SK-N-SH (cell line): ENCODE results near the gene PYCR2.

Experiments used
- EP300 ChIP-seq, 2 experiments: IDR thresholded peaks; 2 replicates each; pipeline versions ENCODE4 v1.4.0 to v1.6.1; 2012; ENCODE audit warnings: borderline replicate concordance in 1 of 2, low read depth in 1 of 2, low read length in 1 of 2
- MEF2A ChIP-seq: IDR thresholded peaks from 2 replicates; pipeline ENCODE4 v1.4.0; 2012; ENCODE audit warnings: low read depth, borderline replicate concordance
- MXI1 ChIP-seq: IDR thresholded peaks from 2 replicates; pipeline ENCODE4 v1.6.1; 2012; ENCODE audit warnings: mild to moderate bottlenecking, low read depth, low read length, improper control_type of control experiment
- POLR2AphosphoS5 ChIP-seq: IDR thresholded peaks from 2 replicates; pipeline ENCODE4 v1.6.1; 2012; ENCODE audit warnings: low read depth, low read length
- RXRA ChIP-seq: IDR thresholded peaks from 2 replicates; pipeline ENCODE4 v1.4.0; 2012; ENCODE audit warnings: low read depth, mild to moderate bottlenecking, borderline replicate concordance
- SMC3 ChIP-seq: IDR thresholded peaks from 2 replicates; pipeline ENCODE4 v1.6.1; 2012; ENCODE audit warnings: low read depth, low read length, improper control_type of control experiment
- USF2 ChIP-seq: fragments of 150-350 bp; IDR thresholded peaks from 2 replicates; pipeline ENCODE4 v1.6.1; 2017; ENCODE audit warnings: antibody characterized with exemption, low read length, low read depth, borderline replicate concordance
- YY1 ChIP-seq: IDR thresholded peaks from 2 replicates; pipeline ENCODE4 v1.4.0; 2012; ENCODE audit warnings: low read depth, mild to moderate bottlenecking
- TF ChIP-seq, protein P1 (sequence below): fragments of 200-600 bp; sonication (generic); IDR thresholded peaks from 2 replicates; pipeline ENCODE4 v1.6.1; 2017; ENCODE audit warnings: antibody characterized with exemption, mild to moderate bottlenecking, moderate library complexity
- TF ChIP-seq, protein P2 (sequence below): IDR thresholded peaks from 2 replicates; pipeline ENCODE4 v1.4.0; 2012; ENCODE audit warnings: low read depth, borderline replicate concordance
- TF ChIP-seq, protein P3 (sequence below): IDR thresholded peaks from 2 replicates; pipeline ENCODE4; 2012

DNA sequence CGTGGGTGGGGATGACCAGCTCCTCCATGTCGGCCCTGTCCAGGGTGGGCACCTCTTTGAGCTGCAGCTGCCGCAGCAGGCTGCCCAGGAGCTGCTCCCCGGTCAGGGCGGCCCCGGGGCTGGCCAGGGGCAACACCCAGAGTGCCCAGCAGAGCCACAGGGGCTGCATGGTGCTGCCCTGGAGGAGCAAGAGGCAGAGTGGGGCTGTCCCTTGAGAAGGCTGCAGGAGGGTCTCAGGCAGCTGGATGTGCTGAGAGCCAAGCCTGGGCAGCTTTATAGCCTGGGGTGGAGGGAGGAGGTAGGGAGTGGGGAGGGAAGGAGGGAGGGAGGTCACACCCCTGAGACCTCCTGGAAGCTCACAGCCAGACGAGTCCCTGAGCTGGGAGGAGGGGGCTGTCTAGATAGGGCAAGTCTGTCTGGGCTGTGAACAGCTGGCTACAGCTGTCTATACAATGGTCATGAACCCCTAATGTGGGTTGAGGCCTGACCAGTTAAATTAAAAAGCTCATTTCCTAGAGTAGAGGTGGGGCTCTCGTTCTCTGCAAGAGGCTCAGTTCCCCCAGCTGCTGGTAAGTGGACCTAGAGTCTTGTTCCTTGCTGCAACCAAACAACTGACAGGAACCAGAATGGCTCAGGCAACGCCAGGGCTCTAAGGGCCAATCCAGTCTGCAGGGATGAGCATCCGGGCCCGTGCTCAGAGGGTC lies 35.0 kb downstream of the PYCR2 start, which contains the start of gene LEFTY1:
- TF ChIP-seq, protein P1, sequence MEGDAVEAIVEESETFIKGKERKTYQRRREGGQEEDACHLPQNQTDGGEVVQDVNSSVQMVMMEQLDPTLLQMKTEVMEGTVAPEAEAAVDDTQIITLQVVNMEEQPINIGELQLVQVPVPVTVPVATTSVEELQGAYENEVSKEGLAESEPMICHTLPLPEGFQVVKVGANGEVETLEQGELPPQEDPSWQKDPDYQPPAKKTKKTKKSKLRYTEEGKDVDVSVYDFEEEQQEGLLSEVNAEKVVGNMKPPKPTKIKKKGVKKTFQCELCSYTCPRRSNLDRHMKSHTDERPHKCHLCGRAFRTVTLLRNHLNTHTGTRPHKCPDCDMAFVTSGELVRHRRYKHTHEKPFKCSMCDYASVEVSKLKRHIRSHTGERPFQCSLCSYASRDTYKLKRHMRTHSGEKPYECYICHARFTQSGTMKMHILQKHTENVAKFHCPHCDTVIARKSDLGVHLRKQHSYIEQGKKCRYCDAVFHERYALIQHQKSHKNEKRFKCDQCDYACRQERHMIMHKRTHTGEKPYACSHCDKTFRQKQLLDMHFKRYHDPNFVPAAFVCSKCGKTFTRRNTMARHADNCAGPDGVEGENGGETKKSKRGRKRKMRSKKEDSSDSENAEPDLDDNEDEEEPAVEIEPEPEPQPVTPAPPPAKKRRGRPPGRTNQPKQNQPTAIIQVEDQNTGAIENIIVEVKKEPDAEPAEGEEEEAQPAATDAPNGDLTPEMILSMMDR, result no peak
- TF ChIP-seq MEF2A (no peak), USF2 (no peak), SMC3 (no peak), YY1 (no peak), EP300 (IDR thresholded peaks at IDR 0.05; ENCODE audit: borderline replicate concordance in 1 of 2, low read depth in 1 of 2, low read length in 1 of 2) (no peak), POLR2AphosphoS5 (no peak), RXRA (no peak), MXI1 (no peak)
- TF ChIP-seq, protein P2, sequence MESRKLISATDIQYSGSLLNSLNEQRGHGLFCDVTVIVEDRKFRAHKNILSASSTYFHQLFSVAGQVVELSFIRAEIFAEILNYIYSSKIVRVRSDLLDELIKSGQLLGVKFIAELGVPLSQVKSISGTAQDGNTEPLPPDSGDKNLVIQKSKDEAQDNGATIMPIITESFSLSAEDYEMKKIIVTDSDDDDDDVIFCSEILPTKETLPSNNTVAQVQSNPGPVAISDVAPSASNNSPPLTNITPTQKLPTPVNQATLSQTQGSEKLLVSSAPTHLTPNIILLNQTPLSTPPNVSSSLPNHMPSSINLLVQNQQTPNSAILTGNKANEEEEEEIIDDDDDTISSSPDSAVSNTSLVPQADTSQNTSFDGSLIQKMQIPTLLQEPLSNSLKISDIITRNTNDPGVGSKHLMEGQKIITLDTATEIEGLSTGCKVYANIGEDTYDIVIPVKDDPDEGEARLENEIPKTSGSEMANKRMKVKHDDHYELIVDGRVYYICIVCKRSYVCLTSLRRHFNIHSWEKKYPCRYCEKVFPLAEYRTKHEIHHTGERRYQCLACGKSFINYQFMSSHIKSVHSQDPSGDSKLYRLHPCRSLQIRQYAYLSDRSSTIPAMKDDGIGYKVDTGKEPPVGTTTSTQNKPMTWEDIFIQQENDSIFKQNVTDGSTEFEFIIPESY, result no peak
- TF ChIP-seq, protein P3, sequence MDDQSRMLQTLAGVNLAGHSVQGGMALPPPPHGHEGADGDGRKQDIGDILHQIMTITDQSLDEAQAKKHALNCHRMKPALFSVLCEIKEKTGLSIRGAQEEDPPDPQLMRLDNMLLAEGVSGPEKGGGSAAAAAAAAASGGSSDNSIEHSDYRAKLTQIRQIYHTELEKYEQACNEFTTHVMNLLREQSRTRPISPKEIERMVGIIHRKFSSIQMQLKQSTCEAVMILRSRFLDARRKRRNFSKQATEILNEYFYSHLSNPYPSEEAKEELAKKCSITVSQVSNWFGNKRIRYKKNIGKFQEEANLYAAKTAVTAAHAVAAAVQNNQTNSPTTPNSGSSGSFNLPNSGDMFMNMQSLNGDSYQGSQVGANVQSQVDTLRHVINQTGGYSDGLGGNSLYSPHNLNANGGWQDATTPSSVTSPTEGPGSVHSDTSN, result no peak
